ENCODE data around the gene TBL2. TPM values are rescaled to one million over a fixed set of nuclear protein-coding genes. Genes with fewer than 3 reads are reported as not detected.
"Not testable (repeated sequence)": the region's sequence is repeated elsewhere in the genome, so short reads cannot be mapped to it uniquely, and the experiment has no call there.

The TBL2 gene
- total RNA-seq, 1 donor: 51.2 TPM

DNA sequence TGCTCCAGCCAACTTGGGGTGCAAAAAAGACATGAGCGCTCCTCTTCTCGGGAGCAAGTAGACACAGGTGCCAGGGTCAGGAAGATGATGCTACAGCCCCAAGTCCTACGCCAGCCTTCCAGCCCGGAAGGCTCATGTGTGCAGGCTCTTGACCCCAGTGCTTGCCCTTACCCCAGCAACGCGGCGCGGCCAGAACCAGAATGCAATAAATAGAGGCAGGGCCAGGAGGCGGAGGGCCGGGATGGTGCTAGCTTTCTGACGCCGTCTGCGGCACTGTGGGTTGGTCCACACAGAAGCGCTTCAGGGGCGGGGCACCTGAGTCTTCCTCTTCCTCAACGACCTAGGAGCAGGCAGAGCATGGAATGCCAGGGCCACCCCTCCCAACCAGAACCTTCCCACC, 41.3 kb downstream of the TBL2 start:
- DNase-seq (ENCODE audit: low read depth in 2 of 3, low spot score in 2 of 3): no peak

GRCh38 chr7:73536479-73536878, 41.9 kb downstream of the TBL2 start:
- no peak for DNase-seq (ENCODE audit: low read depth in 2 of 3, low spot score in 2 of 3)

DNA sequence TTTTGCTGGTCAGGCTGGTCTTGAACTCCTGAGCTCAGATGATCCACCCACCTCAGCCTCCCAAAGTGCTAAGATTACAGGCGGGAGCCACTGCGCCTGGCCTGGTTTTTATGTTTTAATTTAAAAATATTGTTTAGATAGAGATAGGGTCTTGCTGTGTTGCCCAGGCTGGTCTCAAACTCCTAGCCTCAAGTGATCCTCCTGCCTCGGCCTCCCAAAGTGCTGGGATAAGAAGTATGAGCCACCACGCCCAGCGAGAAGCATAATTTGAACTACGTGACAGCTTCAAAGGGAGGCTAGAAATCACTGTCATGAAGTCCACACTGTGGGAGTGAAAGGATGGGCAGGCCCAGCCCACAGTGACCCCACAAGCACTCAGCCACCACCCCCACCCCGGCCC, 42.5 kb downstream of the TBL2 start:
- not testable (repeated sequence) for DNase-seq (ENCODE audit: low read depth in 2 of 3, low spot score in 2 of 3)

DNA sequence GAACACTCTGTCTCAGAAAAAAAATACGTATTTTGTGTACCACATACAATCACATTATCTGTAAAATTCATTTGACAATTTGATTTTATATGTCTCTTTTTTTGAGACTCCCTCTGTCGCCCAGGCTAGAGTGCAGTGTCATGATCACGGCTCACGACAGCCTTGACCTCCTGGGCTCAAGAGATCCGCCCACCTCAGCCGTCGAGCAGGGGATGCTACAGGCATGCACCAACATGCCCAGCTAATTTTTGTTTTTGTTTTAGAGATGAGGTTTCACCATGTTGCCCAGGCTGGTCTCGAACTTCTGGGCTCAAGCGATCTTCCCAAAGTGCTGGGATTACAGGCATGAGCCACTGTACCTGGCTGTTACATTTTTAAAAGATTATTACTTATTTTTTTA, 44.6 kb downstream of the TBL2 start:
- DNase-seq (ENCODE audit: low read depth in 2 of 3, low spot score in 2 of 3): no peak

DNA sequence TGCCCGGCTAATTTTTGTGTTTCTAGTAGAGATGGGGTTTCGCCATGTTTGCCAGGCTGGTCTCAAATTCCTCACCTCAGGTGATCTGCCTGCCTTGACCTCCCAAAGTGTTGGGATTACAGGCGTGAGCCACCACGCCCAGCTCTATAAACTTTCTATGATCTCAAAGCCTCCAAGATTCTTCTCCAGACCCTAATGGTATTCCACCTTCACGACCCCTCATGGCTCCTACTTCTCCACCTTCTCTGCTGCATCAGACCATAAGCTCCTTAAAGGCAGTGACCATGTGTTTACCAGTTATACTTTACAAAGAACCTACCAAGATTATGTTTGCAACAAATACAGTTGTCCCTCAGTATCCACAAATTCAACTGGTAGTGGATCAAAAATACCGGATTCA, 46.2 kb downstream of the TBL2 start:
- no peak for DNase-seq (ENCODE audit: low read depth in 2 of 3, low spot score in 2 of 3)

- DNase-seq (ENCODE audit: low read depth in 2 of 3, low spot score in 2 of 3): no peak
Measured at GRCh38 chr7:73530800-73531199, 47.6 kb downstream of the TBL2 start.

- peak in 2 of 3 donors; percentile 44 to 57 for DNase-seq (ENCODE audit: low read depth in 2 of 3, low spot score in 2 of 3)
Measured at GRCh38 chr7:73526896-73527821, 51.2 kb downstream of the TBL2 start.

DNA sequence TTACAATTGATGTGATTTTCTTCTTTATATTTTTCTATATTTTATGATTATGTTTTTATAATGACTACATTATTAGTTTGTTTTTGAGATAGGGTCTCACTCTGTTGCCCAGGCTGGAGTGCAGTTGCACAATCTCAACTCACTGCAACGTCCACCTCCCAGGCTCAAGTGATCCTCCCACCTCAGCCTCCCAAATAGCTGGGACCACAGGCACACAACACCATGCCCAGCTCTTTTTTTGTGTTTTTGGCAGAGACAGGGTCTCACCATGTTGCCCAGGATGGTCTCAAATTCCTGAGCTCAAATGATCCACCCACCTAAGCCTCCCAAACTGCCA, 52.3 kb downstream of the TBL2 start:
- DNase-seq (ENCODE audit: low read depth in 2 of 3, low spot score in 2 of 3): not testable (repeated sequence)

DNA sequence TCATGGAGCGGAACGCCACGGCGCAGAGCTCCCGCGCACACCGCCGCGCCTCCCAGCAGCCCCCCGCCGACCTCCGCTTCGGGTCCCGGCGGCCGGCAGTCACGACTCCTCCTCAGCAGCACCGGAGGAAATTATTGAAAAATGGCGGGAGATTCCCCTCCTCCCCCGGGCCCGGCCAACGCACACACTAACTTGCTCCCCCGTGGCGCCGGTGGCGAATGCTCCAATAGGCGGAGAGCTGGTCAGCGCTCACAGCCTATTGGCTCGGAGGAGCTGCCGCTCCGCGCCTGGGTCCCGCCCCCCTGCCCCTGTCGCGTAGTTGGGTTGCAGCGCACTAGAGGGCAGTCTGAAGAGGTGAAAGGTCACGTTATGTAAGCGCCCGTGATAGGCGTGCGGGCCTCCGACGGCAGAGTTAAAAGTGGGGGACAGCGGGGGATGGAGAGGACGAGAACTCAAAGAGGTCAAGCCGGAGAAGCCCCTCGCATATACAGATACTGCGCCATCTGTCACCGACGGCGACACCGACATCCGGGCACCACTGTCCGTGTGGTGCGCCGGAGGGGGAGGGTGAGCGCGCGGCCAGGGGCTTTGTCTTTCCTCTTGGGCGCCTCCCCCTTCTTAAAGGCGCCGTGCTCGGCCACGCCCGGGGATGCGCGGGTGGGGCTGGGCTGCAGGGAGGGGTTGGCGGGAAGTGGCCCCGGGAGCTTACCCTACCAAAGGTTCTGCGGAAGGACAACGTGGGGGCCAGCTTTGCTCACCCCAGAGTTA, 56.1 kb downstream of the TBL2 start, which contains the start of gene BAZ1B:
Gene BAZ1B, minus strand, starts transcription at position 189 of the 768 bp plus-strand sequence. CDS start 360 bp downstream, outside the sequence.
- peak; percentile 86 to 98 (median 97) for DNase-seq (ENCODE audit: low read depth in 2 of 3, low spot score in 2 of 3)

DNA sequence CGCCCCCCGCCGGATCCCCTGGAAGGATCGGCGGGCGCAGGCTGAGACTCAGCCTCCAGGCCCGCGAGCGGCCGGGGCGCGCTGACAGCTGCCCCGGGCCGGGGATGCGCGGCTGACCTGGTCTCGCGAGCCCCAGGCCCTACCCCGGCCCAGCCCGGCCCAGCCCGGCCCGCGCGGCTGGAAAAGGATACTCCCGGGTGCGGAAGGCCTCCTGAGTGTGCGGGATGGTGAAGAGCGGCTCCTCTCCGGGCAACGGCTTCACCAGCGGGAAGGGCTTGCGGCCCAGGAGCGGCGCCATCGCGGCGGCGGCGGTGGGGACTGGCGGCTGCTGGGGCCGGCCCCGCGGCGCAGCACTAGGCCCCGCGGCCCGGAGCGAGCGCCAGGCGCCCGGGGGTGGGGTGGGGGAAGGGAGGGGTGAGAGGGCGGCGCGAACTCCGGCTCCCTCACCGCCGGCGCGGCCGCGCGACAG, 56.7 kb downstream of the TBL2 start:
- no peak for DNase-seq (ENCODE audit: low read depth in 2 of 3, low spot score in 2 of 3)

- peak in 1 of 3 donors; percentile 14 for DNase-seq (ENCODE audit: low read depth in 2 of 3, low spot score in 2 of 3)
Measured at GRCh38 chr7:73520673-73521635, 57.4 kb downstream of the TBL2 start.

DNA sequence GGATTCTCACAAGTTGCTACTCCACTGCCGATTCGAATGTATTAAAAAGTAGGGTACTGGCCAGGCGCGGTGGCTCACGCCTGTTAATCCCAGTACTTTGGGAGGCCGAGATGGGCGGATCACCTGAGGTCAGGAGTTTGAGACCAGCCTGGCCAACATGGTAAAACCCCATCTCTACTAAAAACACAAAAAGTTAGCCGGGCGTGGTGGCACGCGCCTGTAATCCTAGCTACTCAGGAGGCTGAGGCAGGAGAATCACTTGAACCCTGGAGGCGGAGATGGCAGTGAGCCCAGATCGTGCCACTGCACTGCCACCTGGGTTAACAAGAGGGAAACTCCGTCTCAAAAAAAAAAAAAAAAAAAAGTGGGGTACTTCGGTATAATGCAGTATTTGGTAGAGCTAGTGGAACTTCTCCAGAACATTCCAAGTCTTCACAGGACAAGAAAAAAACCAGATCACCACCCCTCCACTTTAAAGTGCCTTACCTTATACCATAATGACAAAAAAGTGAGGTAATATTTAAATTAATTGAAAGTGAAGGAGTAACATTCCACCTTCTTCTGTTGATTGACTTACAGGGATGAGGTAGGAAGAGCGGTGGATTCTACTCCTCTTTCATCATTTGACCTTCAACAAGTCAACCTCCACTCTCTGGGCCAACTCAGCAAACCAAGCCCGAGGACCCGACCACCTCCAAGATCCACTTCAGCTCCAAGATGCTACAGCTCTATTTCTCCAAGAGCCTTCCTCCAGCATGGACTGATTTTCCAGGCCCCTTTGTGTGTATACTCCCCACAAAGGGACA, 58.3 kb downstream of the TBL2 start:
- DNase-seq (ENCODE audit: low read depth in 2 of 3, low spot score in 2 of 3): peak in 1 of 3 donors; percentile 18

GRCh38 chr7:73518470-73518869, 59.9 kb downstream of the TBL2 start:
- no peak for DNase-seq (ENCODE audit: low read depth in 2 of 3, low spot score in 2 of 3)

Other genes starting within 250 kb of the TBL2 start
- 0.54 TPM for gene FZD9, start 144.8 kb downstream of the TBL2 start, total RNA-seq
- 22.9 TPM for gene BAZ1B, start 56.3 kb downstream of the TBL2 start, total RNA-seq
- 16.4 TPM for gene BCL7B, start 20.9 kb downstream of the TBL2 start, total RNA-seq
- gene MLXIPL, start 45.9 kb upstream of the TBL2 start, total RNA-seq: not detected
- gene VPS37D, start 89.3 kb upstream of the TBL2 start, total RNA-seq: not detected
- 4.8 TPM for gene DNAJC30, start 104.9 kb upstream of the TBL2 start, total RNA-seq
- 20.2 TPM for gene BUD23, start 105.0 kb upstream of the TBL2 start, total RNA-seq
- 0.27 TPM for gene STX1A, start 141.1 kb upstream of the TBL2 start, total RNA-seq
- 11.3 TPM for gene ABHD11, start 160.2 kb upstream of the TBL2 start, total RNA-seq
- gene CLDN3, start 191.7 kb upstream of the TBL2 start, total RNA-seq: not detected